Measurements from ENCODE around the gene CYB5D1.

- TF ChIP-seq CTCF (conservative IDR thresholded peaks at IDR 0.05 in 1 of 2, IDR thresholded peaks at IDR 0.05 in 1 of 2; ENCODE audit: extremely low read depth in 1 of 2, insufficient read depth in 1 of 2, low read depth in 1 of 2, low read length in 2 of 2) (no peak), EZH2 (IDR thresholded peaks at IDR 0.05; ENCODE audit: borderline replicate concordance, low read length) (no peak)
Measured at GRCh38 chr17:7850701-7851437, 6.9 kb upstream of the CYB5D1 start.

Measured in mammary epithelial cell (primary cell).